ENCODE measurements around the gene ARID4A. TPM values are rescaled to one million over a fixed set of nuclear protein-coding genes. Genes with fewer than 3 reads are reported as not detected.
"Not testable (repeated sequence)": the region's sequence is repeated elsewhere in the genome, so short reads cannot be mapped to it uniquely, and the experiment has no call there.

The ARID4A gene
- total RNA-seq (10 to 100 TPM in 8 of 9 donors, 1 to 10 TPM in 1; 6.2 to 38.0 (median 18.4) TPM), polyA plus RNA-seq (10 to 100 TPM in 2 of 3 donors, 1 to 10 TPM in 1; 4.4 to 17.5 (median 16.3) TPM)
- long read RNA-seq, donor 1, result 0 reads
- long read RNA-seq, donor 2, partial matches to known transcripts, result 8 of 8 reads
- long read RNA-seq, donor 2, other reads (novel, unspliced or antisense), result 0 of 8 reads
- long read RNA-seq, donor 3, result 0 reads
- long read RNA-seq, donor 4, partial matches to known transcripts, result 12 of 13 reads
- long read RNA-seq, donor 4, other reads (novel, unspliced or antisense), result 1 of 13 reads
- long read RNA-seq, donor 5, full-length matches to known transcripts, result 4 of 8 reads
- long read RNA-seq, donor 5, partial matches to known transcripts, result 1 of 8 reads
- long read RNA-seq, donor 5, other reads (novel, unspliced or antisense), result 3 of 8 reads
- long read RNA-seq, donor 6, partial matches to known transcripts, result 13 of 14 reads
- long read RNA-seq, donor 6, other reads (novel, unspliced or antisense), result 1 of 14 reads
- long read RNA-seq, donor 7, partial matches to known transcripts, result 0 of 1 reads
- long read RNA-seq, donor 7, other reads (novel, unspliced or antisense), result 0 of 1 reads
- long read RNA-seq, donor 8, full-length matches to known transcripts, result 1 of 1 reads
- long read RNA-seq, donor 8, partial matches to known transcripts, result 0 of 1 reads
- long read RNA-seq, donor 8, other reads (novel, unspliced or antisense), result 0 of 1 reads
- long read RNA-seq, donor 9, partial matches to known transcripts, result 0 of 2 reads
- long read RNA-seq, donor 9, other reads (novel, unspliced or antisense), result 0 of 2 reads
- long read RNA-seq, donor 10, partial matches to known transcripts, result 0 of 1 reads
- long read RNA-seq, donor 10, other reads (novel, unspliced or antisense), result 0 of 1 reads

- H3K9me3 ChIP-seq (replicated peaks in 1 of 3), result no peaks in the 10 kb centered on the region
- intact Hi-C loops (cut with DNase I), result no loop called here
Observed at GRCh38 chr14:58298477-58299400, at the start of gene ARID4A. Gene ARID4A (plus strand): TSS chr14:58298555. CDS start chr14:58299855, 1,300 bp downstream.

GRCh38 chr14:58249611-58250010 is 48.7 kb upstream of the ARID4A start:
- DNase-seq, result no peak
- intact Hi-C loops (cut with DNase I), result no loop called here
- Histone ChIP-seq H3K4me3 (no peak overlapping the region), H3K27me3 (no peaks in the 10 kb centered on the region), H3K36me3 (replicated peaks in 1 of 2) (peaks cover 0 to 56% of the 10 kb centered on the region in 2 donors), H3K27ac (no peak overlapping the region), H3K4me1 (replicated peaks in 1 of 2) (peaks cover 22 to 29% of the 10 kb centered on the region in 2 donors), H3K9me3 (replicated peaks in 1 of 3) (no peaks in the 10 kb centered on the region)
- WGBS, 4 donors, result 95 to 96% (median 96%) methylated on average over 8 of the region's 8 CpGs
- TF ChIP-seq POLR2A (IDR thresholded peaks at IDR 0.05), result no peak
- no peak for TF ChIP-seq CTCF (IDR thresholded peaks at IDR 0.05)

More at GRCh38 chr14:58298477-58299400, at the start of gene ARID4A:
- WGBS, 4 donors, result 0 to 1% (median 0%) methylated on average over 13 to 79 of the region's 79 CpGs
- Histone ChIP-seq H3K4me3 (peak within 1 kb of the TSS; percentile 78 to 96 (median 84)), H3K36me3 (replicated peaks in 1 of 2) (peaks cover 0 to 27% of the 10 kb centered on the region in 2 donors), H3K4me1 (replicated peaks in 1 of 2) (peaks cover 6 to 37% of the 10 kb centered on the region in 2 donors), H3K27ac (peak within 1 kb of the TSS; percentile 94 to 97 (median 96)), H3K27me3 (no peaks in the 10 kb centered on the region)
- DNase-seq, result peak in 5 of 7 donors; percentile 89 to 96 (median 95)
- TF ChIP-seq CTCF (IDR thresholded peaks at IDR 0.05) (no peak), POLR2A (IDR thresholded peaks at IDR 0.05) (peak; percentile 83 to 99)

- no peak for TF ChIP-seq CTCF (IDR thresholded peaks at IDR 0.05)
- no peak for TF ChIP-seq POLR2A (IDR thresholded peaks at IDR 0.05)
- no peak for DNase-seq
- Histone ChIP-seq H3K36me3 (replicated peaks in 1 of 2) (peaks cover 0 to 61% of the 10 kb centered on the region in 2 donors), H3K9me3 (replicated peaks in 1 of 3) (no peaks in the 10 kb centered on the region), H3K27me3 (no peaks in the 10 kb centered on the region), H3K4me3 (no peak overlapping the region), H3K27ac (no peak overlapping the region), H3K4me1 (replicated peaks in 1 of 2) (no peaks in the 10 kb centered on the region)
- intact Hi-C loops (cut with DNase I), result no loop called here
- WGBS, 4 donors, result 92 to 97% (median 96%) methylated on average over 4 of the region's 4 CpGs
Observed at GRCh38 chr14:58258156-58258555, 40.2 kb upstream of the ARID4A start.

- DNase-seq; H3K4me3 ChIP-seq; H3K27ac ChIP-seq; intact Hi-C loops (cut with DNase I); H3K4me1 ChIP-seq (replicated peaks in 1 of 2); H3K9me3 ChIP-seq (replicated peaks in 1 of 3); H3K27me3 ChIP-seq: not testable (repeated sequence)
- 96 to 97% (median 97%) methylated on average over 10 of the region's 10 CpGs for WGBS, 4 donors
- H3K36me3 ChIP-seq (replicated peaks in 1 of 2), result peaks cover 0 to 73% of the 10 kb centered on the region in 2 donors
Observed at GRCh38 chr14:58262005-58262404, 36.4 kb upstream of the ARID4A start.

All from adrenal gland (tissue), 19 donors.